ENCODE measurements around the gene MTUS2. TPM values are rescaled to one million over a fixed set of nuclear protein-coding genes. Genes with fewer than 3 reads are reported as not detected.

The MTUS2 gene
- total RNA-seq, 1 experiment from 2014 or later: not detected

GRCh38 chr13:29474991-29475390 is 654.9 kb downstream of the MTUS2 start:
- no peak for ATAC-seq
- no peak overlapping the region for H3K27ac ChIP-seq (ENCODE audit: low read length)
- no peaks in the 10 kb centered on the region for H3K4me1 ChIP-seq (ENCODE audit: insufficient read depth, low read length)
- no peak overlapping the region for H3K4me3 ChIP-seq (ENCODE audit: low read length)
- H3K79me2 ChIP-seq (ENCODE audit: low read length): no peaks in the 10 kb centered on the region
- no peak for DNase-seq
- H3K27me3 ChIP-seq (ENCODE audit: low read length): peaks cover 38% of the 10 kb centered on the region
- no peak overlapping the region for H3K4me2 ChIP-seq (ENCODE audit: low read length)
- H3K9me2 ChIP-seq (replicated peaks; ENCODE audit: low read length): no peaks in the 10 kb centered on the region
- H4K20me1 ChIP-seq (ENCODE audit: low read length): no peaks in the 10 kb centered on the region
- no peak overlapping the region for H2AFZ ChIP-seq (ENCODE audit: low read length)
- TF ChIP-seq EZH2 (IDR thresholded peaks at IDR 0.05; ENCODE audit: low read length, unreplicated experiment): no peak
- TF ChIP-seq CTCF (conservative IDR thresholded peaks at IDR 0.05; ENCODE audit: low read depth, low read length): no peak
- intact Hi-C loops (cut with micrococcal nuclease): no loop called here
- no TSS peak for BruUV-seq (replicated peaks)
- POLR2A ChIA-PET (ENCODE audit: unreplicated experiment): no interaction called here
- CTCF ChIA-PET: no interaction called here
- H3K9me3 ChIP-seq (ENCODE audit: low read length): no peaks in the 10 kb centered on the region
- peaks cover 2% of the 10 kb centered on the region; the same call in 1 of the 2 replicates for H3K36me3 ChIP-seq (ENCODE audit: low read depth, low read length)
- no peaks in the 10 kb centered on the region for H3F3A ChIP-seq (ENCODE audit: low read length, unreplicated experiment)
- no peak overlapping the region for H3K9ac ChIP-seq (ENCODE audit: low read length)

- H3K4me2 ChIP-seq (ENCODE audit: low read length): no peak overlapping the region
- H4K20me1 ChIP-seq (ENCODE audit: low read length): no peaks in the 10 kb centered on the region
- no TSS peak for BruUV-seq (replicated peaks)
- DNase-seq: no peak
- H3K4me3 ChIP-seq (ENCODE audit: low read length): no peak overlapping the region
- peaks cover 44% of the 10 kb centered on the region for H3K27me3 ChIP-seq (ENCODE audit: low read length)
- ATAC-seq: no peak
- ChIA-PET CTCF (no interaction called here), POLR2A (ENCODE audit: unreplicated experiment) (no interaction called here)
- no peaks in the 10 kb centered on the region for H3K9me2 ChIP-seq (replicated peaks; ENCODE audit: low read length)
- H3K36me3 ChIP-seq (ENCODE audit: low read depth, low read length): peaks cover 2% of the 10 kb centered on the region; the same call in 1 of the 2 replicates
- no peak overlapping the region for H3K27ac ChIP-seq (ENCODE audit: low read length)
- no peaks in the 10 kb centered on the region for H3F3A ChIP-seq (ENCODE audit: low read length, unreplicated experiment)
- TF ChIP-seq EZH2 (IDR thresholded peaks at IDR 0.05; ENCODE audit: low read length, unreplicated experiment) (no peak), EZH2phosphoT487 (IDR thresholded peaks at IDR 0.05; ENCODE audit: borderline replicate concordance, low read length) (no peak), CTCF (conservative IDR thresholded peaks at IDR 0.05; ENCODE audit: low read depth, low read length) (no peak)
- no peaks in the 10 kb centered on the region for H3K9me3 ChIP-seq (ENCODE audit: low read length)
- no peak overlapping the region for H2AFZ ChIP-seq (ENCODE audit: low read length)
- H3K9ac ChIP-seq (ENCODE audit: low read length): no peak overlapping the region
- intact Hi-C loops (cut with micrococcal nuclease): no loop called here
- H3K4me1 ChIP-seq (ENCODE audit: insufficient read depth, low read length): no peaks in the 10 kb centered on the region
- no peaks in the 10 kb centered on the region for H3K79me2 ChIP-seq (ENCODE audit: low read length)
Observed at GRCh38 chr13:29476046-29476445, 655.9 kb downstream of the MTUS2 start.

GRCh38 chr13:29479716-29480492 is 659.8 kb downstream of the MTUS2 start:
- no TSS peak for BruUV-seq (replicated peaks)
- TF ChIP-seq EZH2phosphoT487 (IDR thresholded peaks at IDR 0.05; ENCODE audit: borderline replicate concordance, low read length): no peak
- TF ChIP-seq CTCF (conservative IDR thresholded peaks at IDR 0.05; ENCODE audit: low read depth, low read length): no peak
- no peak for TF ChIP-seq EZH2 (IDR thresholded peaks at IDR 0.05; ENCODE audit: low read length, unreplicated experiment)
- POLR2A ChIA-PET (ENCODE audit: unreplicated experiment): no interaction called here

More at GRCh38 chr13:29479716-29480492, 659.8 kb downstream of the MTUS2 start:
- H3K4me2 ChIP-seq (ENCODE audit: low read length): no peak overlapping the region
- H3K4me1 ChIP-seq (ENCODE audit: insufficient read depth, low read length): no peaks in the 10 kb centered on the region
- no peak overlapping the region for H2AFZ ChIP-seq (ENCODE audit: low read length)
- DNase-seq (no peak), ATAC-seq (no peak)
- no peaks in the 10 kb centered on the region for H3K36me3 ChIP-seq (ENCODE audit: low read depth, low read length)
- peaks cover 74% of the 10 kb centered on the region for H3K27me3 ChIP-seq (ENCODE audit: low read length)
- intact Hi-C loops (cut with micrococcal nuclease): no loop called here
- H3K27ac ChIP-seq (ENCODE audit: low read length): no peak overlapping the region
- no peaks in the 10 kb centered on the region for H3K9me3 ChIP-seq (ENCODE audit: low read length)
- no peaks in the 10 kb centered on the region for H3K79me2 ChIP-seq (ENCODE audit: low read length)
- no peak overlapping the region for H3K4me3 ChIP-seq (ENCODE audit: low read length)
- no peaks in the 10 kb centered on the region for H3F3A ChIP-seq (ENCODE audit: low read length, unreplicated experiment)
- H3K9ac ChIP-seq (ENCODE audit: low read length): no peak overlapping the region
- CTCF ChIA-PET: no interaction called here
- H4K20me1 ChIP-seq (ENCODE audit: low read length): no peaks in the 10 kb centered on the region
- no peaks in the 10 kb centered on the region for H3K9me2 ChIP-seq (replicated peaks; ENCODE audit: low read length)
